GM12878 (cell line): ENCODE results near the gene ACTR2.

Experiments
- CBFB ChIP-seq: IDR thresholded peaks from 2 replicates; pipeline ENCODE4 v1.6.1; 2016; ENCODE audit warnings: antibody characterized with exemption, low read depth
- ELK1 ChIP-seq: IDR thresholded peaks from 2 replicates; pipeline ENCODE4 v1.6.1; 2012; ENCODE audit warnings: low read depth, low read length, improper control_type of control experiment
- EP300 ChIP-seq, 2 experiments: fragments of 150-350 bp in 1 of 2; IDR thresholded peaks; 2 replicates each; pipeline ENCODE4 v1.6.1; 2011 to 2012; ENCODE audit warnings: low read depth in 2 of 2, low read length in 2 of 2, borderline replicate concordance in 1 of 2, improper control_type of control experiment in 1 of 2, inconsistent platforms in 1 of 2; ENCODE audit not compliant: control insufficient read depth in 1 of 2
- MEF2B ChIP-seq: fragments of 450-650 bp; IDR thresholded peaks from 2 replicates; pipeline ENCODE4 v1.6.1; 2018; ENCODE audit warnings: mild to moderate bottlenecking, moderate library complexity; ENCODE audit not compliant: partially characterized antibody, poor library complexity, severe bottlenecking
- MYC ChIP-seq: IDR thresholded peaks from 2 replicates; pipeline ENCODE4 v1.6.1; 2011; ENCODE audit warnings: mild to moderate bottlenecking, low read length, moderate library complexity, inconsistent platforms; ENCODE audit not compliant: insufficient read depth, insufficient replicate concordance, insufficient read length, severe bottlenecking
- POLR2A ChIP-seq: IDR thresholded peaks from 2 replicates; pipeline ENCODE4 v1.6.1; 2011; ENCODE audit warnings: low read depth, mild to moderate bottlenecking, low read length
- POLR2AphosphoS2 ChIP-seq: IDR thresholded peaks from 2 replicates; pipeline ENCODE4 v1.6.1; 2011; ENCODE audit warnings: low read depth, mild to moderate bottlenecking, low read length, improper control_type of control experiment, moderate library complexity
- POLR2AphosphoS5 ChIP-seq: IDR thresholded peaks from 2 replicates; pipeline ENCODE4 v1.6.1; 2011; ENCODE audit warnings: mild to moderate bottlenecking, low read length, inconsistent platforms
- SP1 ChIP-seq: IDR thresholded peaks from one replicate; pipeline ENCODE4 v1.6.1; 2011; ENCODE audit warnings: low read depth, low read length
- TAF1 ChIP-seq: IDR thresholded peaks from 2 replicates; pipeline ENCODE4 v1.6.1; 2011; ENCODE audit warnings: mild to moderate bottlenecking, low read depth, low read length, borderline replicate concordance
- TF ChIP-seq, protein P1 (sequence below), 3 experiments: IDR thresholded peaks in 2 of 3; conservative IDR thresholded peaks in 1 of 3; 2 replicates each; pipeline ENCODE4 v1.5.1; 2011; ENCODE audit warnings: low read depth in 3 of 3, low read length in 3 of 3, mild to moderate bottlenecking in 3 of 3, control low read depth in 2 of 3, moderate library complexity in 2 of 3, inconsistent platforms in 1 of 3, mixed read lengths in 1 of 3; ENCODE audit not compliant: control insufficient read depth in 2 of 3, insufficient read depth in 1 of 3; ENCODE audit errors: extremely low read depth in 1 of 3
- TF ChIP-seq, protein P2 (sequence below): fragments of 450-650 bp; IDR thresholded peaks from 2 replicates; pipeline ENCODE4 v1.6.1; 2016; ENCODE audit warnings: mild to moderate bottlenecking
- TF ChIP-seq, protein P3 (sequence below): IDR thresholded peaks from 2 replicates; pipeline ENCODE4 v1.6.1; 2012; ENCODE audit warnings: low read depth, low read length, improper control_type of control experiment
- TF ChIP-seq, protein P4 (sequence below): IDR thresholded peaks from 2 replicates; pipeline ENCODE4 v1.6.1; 2012; ENCODE audit warnings: low read depth, low read length, improper control_type of control experiment

- TF ChIP-seq, protein P1, sequence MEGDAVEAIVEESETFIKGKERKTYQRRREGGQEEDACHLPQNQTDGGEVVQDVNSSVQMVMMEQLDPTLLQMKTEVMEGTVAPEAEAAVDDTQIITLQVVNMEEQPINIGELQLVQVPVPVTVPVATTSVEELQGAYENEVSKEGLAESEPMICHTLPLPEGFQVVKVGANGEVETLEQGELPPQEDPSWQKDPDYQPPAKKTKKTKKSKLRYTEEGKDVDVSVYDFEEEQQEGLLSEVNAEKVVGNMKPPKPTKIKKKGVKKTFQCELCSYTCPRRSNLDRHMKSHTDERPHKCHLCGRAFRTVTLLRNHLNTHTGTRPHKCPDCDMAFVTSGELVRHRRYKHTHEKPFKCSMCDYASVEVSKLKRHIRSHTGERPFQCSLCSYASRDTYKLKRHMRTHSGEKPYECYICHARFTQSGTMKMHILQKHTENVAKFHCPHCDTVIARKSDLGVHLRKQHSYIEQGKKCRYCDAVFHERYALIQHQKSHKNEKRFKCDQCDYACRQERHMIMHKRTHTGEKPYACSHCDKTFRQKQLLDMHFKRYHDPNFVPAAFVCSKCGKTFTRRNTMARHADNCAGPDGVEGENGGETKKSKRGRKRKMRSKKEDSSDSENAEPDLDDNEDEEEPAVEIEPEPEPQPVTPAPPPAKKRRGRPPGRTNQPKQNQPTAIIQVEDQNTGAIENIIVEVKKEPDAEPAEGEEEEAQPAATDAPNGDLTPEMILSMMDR (IDR thresholded peaks at IDR 0.05 in 2 of 3, conservative IDR thresholded peaks at IDR 0.05 in 1 of 3; ENCODE audit: control insufficient read depth in 2 of 3, extremely low read depth in 1 of 3, insufficient read depth in 1 of 3, low read depth in 3 of 3, low read length in 3 of 3), result no peak
- TF ChIP-seq POLR2A (no peak), CBFB (no peak), MEF2B (no peak), POLR2AphosphoS5 (no peak), EP300 (IDR thresholded peaks at IDR 0.05; ENCODE audit: borderline replicate concordance in 1 of 2, control insufficient read depth in 1 of 2, low read depth in 2 of 2, low read length in 2 of 2) (no peak), TAF1 (no peak), SP1 (no peak), MYC (no peak), ELK1 (no peak), POLR2AphosphoS2 (no peak)
- TF ChIP-seq, protein P2, sequence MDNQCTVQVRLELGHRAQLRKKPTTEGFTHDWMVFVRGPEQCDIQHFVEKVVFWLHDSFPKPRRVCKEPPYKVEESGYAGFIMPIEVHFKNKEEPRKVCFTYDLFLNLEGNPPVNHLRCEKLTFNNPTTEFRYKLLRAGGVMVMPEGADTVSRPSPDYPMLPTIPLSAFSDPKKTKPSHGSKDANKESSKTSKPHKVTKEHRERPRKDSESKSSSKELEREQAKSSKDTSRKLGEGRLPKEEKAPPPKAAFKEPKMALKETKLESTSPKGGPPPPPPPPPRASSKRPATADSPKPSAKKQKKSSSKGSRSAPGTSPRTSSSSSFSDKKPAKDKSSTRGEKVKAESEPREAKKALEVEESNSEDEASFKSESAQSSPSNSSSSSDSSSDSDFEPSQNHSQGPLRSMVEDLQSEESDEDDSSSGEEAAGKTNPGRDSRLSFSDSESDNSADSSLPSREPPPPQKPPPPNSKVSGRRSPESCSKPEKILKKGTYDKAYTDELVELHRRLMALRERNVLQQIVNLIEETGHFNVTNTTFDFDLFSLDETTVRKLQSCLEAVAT, result no peak
- TF ChIP-seq, protein P3, sequence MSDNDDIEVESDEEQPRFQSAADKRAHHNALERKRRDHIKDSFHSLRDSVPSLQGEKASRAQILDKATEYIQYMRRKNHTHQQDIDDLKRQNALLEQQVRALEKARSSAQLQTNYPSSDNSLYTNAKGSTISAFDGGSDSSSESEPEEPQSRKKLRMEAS, result no peak
- TF ChIP-seq, protein P4, sequence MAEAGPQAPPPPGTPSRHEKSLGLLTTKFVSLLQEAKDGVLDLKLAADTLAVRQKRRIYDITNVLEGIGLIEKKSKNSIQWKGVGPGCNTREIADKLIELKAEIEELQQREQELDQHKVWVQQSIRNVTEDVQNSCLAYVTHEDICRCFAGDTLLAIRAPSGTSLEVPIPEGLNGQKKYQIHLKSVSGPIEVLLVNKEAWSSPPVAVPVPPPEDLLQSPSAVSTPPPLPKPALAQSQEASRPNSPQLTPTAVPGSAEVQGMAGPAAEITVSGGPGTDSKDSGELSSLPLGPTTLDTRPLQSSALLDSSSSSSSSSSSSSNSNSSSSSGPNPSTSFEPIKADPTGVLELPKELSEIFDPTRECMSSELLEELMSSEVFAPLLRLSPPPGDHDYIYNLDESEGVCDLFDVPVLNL, result no peak
Measured at GRCh38 chr2:65297544-65297943, 69.9 kb downstream of the ACTR2 start.
